Activated CD4-positive, alpha-beta memory T cell treated with anti-CD3 and anti-CD28 coated beads, Interleukin-2, amount 10 ng/mL, durations not matched to agents 7 days and 5 days (primary cell): ENCODE data around the gene DMPK. TPM values are rescaled to one million over a fixed set of nuclear protein-coding genes. Genes with fewer than 3 reads are reported as not detected.
A peak's percentile ranks its signal among the peaks of the same experiment; 100 is the strongest.

ENCODE experiments used
- CTCF ChIA-PET: fragments of 350-600 bp; sonication (Branson Sonifier 250); formaldehyde crosslinking; loops from one replicate; lab custom pipeline; 2021; ENCODE audit warnings: antibody characterized with exemption, inconsistent platforms; lab: Charles Lee
- POLR2A ChIA-PET: fragments of 350-600 bp; sonication (Branson Sonifier 250); formaldehyde crosslinking; loops from one replicate; lab custom pipeline; 2021; ENCODE audit warnings: antibody characterized with exemption; lab: Charles Lee
- DNase-seq: peaks from one replicate; pipeline ENCODE4 v3.0.0-alpha.2; 2020
- H3K27ac Mint-ChIP-seq: one replicate; pipeline ENCODE4 v1.8.0; 2021; ENCODE audit warnings: mild to moderate bottlenecking, mixed read lengths
- H3K27me3 Mint-ChIP-seq: one replicate; pipeline ENCODE4 v1.8.0; 2021; ENCODE audit warnings: mixed read lengths
- H3K36me3 Mint-ChIP-seq: one replicate; pipeline ENCODE4 v1.8.0; 2021; ENCODE audit warnings: low read depth, mixed read lengths
- H3K4me1 Mint-ChIP-seq: one replicate; pipeline ENCODE4 v1.8.0; 2021; ENCODE audit warnings: mixed read lengths
- H3K4me3 Mint-ChIP-seq: one replicate; pipeline ENCODE4 v1.8.0; 2021; ENCODE audit warnings: mild to moderate bottlenecking, mixed read lengths
- H3K9me3 Mint-ChIP-seq: one replicate; pipeline ENCODE4 v1.8.0; 2021; ENCODE audit warnings: mixed read lengths
- total RNA-seq, 2 experiments: library from RNA; stranded (reverse); gene quantifications; one replicate each; pipeline ENCODE4 v1.2.3, GENCODE V29; 2021

DMPK gene
- total RNA-seq, 2 experiments from 2014 or later, result 29.5 to 32.5 TPM

GRCh38 chr19:45780448-45781213 is 1.7 kb downstream of the DMPK start:
- peaks cover 20% of the 10 kb centered on the region for H3K4me1 Mint-ChIP-seq
- H3K9me3 Mint-ChIP-seq, result no peaks in the 10 kb centered on the region
- peaks cover 22% of the 10 kb centered on the region for H3K36me3 Mint-ChIP-seq
- H3K27me3 Mint-ChIP-seq, result peaks cover 8% of the 10 kb centered on the region
- CTCF ChIA-PET, result interaction anchor here (1.8 kb wide), 1 partner anchor 11 kb away, joined by 52 read pairs; the partner anchor contains the start of gene SIX5
- POLR2A ChIA-PET, result interaction anchor here (0.5 to 0.7 kb wide), 2 partner anchors 8 to 28 kb away, joined by 3 read pairs; no protein-coding TSS in a partner anchor
- H3K4me3 Mint-ChIP-seq, result no peak overlapping the region
- no peak for DNase-seq
- no peak overlapping the region for H3K27ac Mint-ChIP-seq

DNA sequence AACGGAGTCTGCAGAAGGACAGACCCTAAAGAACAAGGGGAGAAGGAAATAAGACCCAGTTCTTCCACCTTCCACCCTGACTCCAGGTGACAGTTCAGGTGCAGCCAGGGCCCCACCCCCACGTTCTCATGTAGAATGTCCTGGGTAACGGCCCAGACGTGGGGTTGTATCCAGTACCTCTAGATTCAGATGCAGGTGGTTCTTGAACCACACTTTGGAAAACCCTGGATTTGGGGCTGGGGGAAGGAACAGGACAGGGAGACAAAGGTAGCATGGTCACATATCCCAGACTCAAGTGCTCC is 2.2 kb downstream of the DMPK start:
- Mint-ChIP-seq H3K27me3 (peaks cover 8% of the 10 kb centered on the region), H3K4me3 (no peak overlapping the region), H3K36me3 (peaks cover 18% of the 10 kb centered on the region), H3K4me1 (peaks cover 20% of the 10 kb centered on the region), H3K27ac (no peak overlapping the region), H3K9me3 (no peaks in the 10 kb centered on the region)
- DNase-seq, result no peak
- ChIA-PET POLR2A (no interaction called here), CTCF (interaction anchor here (1.8 kb wide), 1 partner anchor 10 kb away, joined by 52 read pairs; the partner anchor contains the start of gene SIX5)

DNA sequence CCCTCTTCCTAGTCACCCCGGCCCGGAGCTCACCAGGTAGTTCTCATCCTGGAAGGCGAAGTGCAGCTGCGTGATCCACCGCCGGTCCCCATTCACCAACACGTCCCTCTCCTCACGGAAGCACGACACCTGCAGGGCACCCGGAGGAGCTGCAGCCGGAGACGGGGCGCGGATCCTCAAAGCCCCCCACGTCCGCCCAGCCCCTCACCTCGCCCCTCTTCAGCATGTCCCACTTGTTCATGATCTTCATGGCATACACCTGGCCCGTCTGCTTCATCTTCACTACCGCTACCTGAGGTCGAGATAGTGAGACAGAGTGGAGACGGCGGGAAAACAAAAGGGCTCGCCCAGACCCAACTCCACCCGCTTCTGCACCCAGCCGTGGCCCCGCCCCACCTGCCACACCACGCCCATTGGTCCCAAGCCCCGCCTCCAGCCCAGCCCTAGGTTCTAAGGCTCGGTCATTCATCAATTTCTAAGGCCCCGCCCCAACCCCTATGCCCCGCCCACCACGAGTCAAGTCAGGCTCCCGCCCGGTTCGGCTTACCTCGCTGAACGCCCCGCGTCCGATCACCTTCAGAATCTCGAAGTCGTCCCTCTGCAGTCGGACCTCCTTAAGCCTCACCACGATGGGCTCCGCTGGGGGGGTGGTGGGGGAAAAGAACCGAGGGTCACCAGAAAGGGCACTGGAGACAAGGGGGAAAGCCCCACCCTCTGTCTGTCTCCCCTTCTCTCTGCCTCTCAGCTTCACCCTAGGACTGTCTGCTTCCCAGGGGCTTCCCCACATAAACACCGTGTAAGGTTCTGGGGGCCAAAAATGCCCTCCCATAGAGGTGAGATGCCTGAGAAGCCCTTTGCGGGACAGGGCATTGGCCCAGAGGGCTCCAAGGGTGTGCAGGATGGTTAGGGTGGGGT is 2.8 kb downstream of the DMPK start:
- CTCF ChIA-PET, result interaction anchor here (0.9 to 1.8 kb wide), 6 partner anchors 10 to 123 kb away, joined by 3 to 52 read pairs (median 8); partner anchors contain the start of genes DMWD, MYPOP, SIX5 and SYMPK
- H3K27me3 Mint-ChIP-seq, result peaks cover 8% of the 10 kb centered on the region
- H3K36me3 Mint-ChIP-seq, result peaks cover 18% of the 10 kb centered on the region
- peak overlapping the region; percentile 33 for H3K27ac Mint-ChIP-seq
- H3K4me3 Mint-ChIP-seq, result peak overlapping the region; percentile 67
- POLR2A ChIA-PET, result interaction anchor here (0.8 to 1.5 kb wide), 4 partner anchors 9 to 48 kb away, joined by 3 to 9 read pairs (median 6); partner anchors contain the start of genes FBXO46 and SIX5
- no peaks in the 10 kb centered on the region for H3K9me3 Mint-ChIP-seq
- peaks cover 20% of the 10 kb centered on the region for H3K4me1 Mint-ChIP-seq
- DNase-seq, result peak; percentile 95

DNA sequence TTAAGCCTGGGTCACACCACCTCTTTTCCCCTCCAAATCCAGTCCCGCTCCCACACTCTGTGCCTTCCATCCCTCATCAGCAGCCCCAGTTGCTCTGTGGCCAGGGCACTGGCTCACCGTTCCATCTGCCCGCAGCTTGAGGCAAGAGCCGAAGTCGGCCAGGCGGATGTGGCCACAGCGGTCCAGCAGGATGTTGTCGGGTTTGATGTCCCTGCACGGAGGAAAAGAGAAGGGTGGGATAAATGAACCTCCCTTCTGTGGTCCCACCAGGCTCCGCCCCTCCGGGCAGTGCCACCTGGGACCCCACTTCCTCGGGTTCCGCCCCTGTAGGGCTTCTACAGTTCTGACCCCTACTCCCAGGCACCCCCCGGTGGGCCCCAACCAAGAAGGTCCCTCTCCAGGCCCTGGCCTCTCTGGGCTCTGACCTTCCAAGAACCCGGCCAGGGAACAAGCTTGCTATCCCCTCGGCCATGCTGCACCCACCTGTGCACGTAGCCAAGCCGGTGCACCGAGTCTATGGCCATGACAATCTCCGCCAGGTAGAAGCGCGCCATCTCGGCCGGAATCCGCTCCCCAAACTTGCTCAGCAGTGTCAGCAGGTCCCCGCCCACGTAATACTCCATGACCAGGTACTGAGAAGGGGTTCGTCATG is 4.2 kb downstream of the DMPK start:
- no peak overlapping the region for H3K27ac Mint-ChIP-seq
- no peak overlapping the region for H3K4me3 Mint-ChIP-seq
- H3K9me3 Mint-ChIP-seq, result no peaks in the 10 kb centered on the region
- peaks cover 12% of the 10 kb centered on the region for H3K36me3 Mint-ChIP-seq
- no peak for DNase-seq
- CTCF ChIA-PET, result interaction anchor here (1.4 kb wide), 1 partner anchor 14 kb away, joined by 16 read pairs; the partner anchor contains the start of gene DMWD
- POLR2A ChIA-PET, result interaction anchor here (1.5 kb wide), 1 partner anchor 8 kb away, joined by 9 read pairs; no protein-coding TSS in a partner anchor
- peaks cover 20% of the 10 kb centered on the region for H3K4me1 Mint-ChIP-seq
- peaks cover 8% of the 10 kb centered on the region for H3K27me3 Mint-ChIP-seq

DNA sequence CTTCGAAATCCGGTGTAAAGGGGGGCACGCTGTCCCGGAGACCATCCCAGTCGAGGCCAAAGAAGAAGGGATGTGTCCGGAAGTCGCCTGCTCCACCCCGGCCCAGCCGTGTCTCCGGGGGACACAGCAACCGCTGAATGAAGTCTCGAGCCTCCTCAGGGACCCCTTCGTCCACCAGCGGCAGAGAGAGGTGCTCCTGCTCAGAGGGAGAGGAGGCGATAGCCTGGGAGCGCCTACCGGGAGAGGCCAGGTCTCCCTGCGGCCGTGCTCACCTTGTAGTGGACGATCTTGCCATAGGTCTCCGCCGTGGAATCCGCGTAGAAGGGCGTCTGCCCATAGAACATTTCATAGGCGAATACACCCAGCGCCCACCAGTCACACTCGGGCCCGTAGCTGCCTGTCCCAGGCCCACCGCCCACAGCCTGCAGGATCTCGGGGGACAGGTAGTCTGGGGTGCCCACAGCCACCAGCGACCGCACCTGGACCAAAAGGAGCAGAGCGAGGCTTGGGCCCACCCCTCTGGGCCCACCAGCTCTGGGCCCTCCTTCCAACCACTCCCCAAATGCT is 4.8 kb downstream of the DMPK start:
- no peak overlapping the region for H3K4me3 Mint-ChIP-seq
- peaks cover 8% of the 10 kb centered on the region for H3K27me3 Mint-ChIP-seq
- peaks cover 20% of the 10 kb centered on the region for H3K4me1 Mint-ChIP-seq
- H3K36me3 Mint-ChIP-seq, result peaks cover 12% of the 10 kb centered on the region
- no peak overlapping the region for H3K27ac Mint-ChIP-seq
- POLR2A ChIA-PET, result no interaction called here
- no peak for DNase-seq
- CTCF ChIA-PET, result no interaction called here
- H3K9me3 Mint-ChIP-seq, result no peaks in the 10 kb centered on the region

GRCh38 chr19:45774765-45775164 is 7.5 kb downstream of the DMPK start:
- Mint-ChIP-seq H3K4me3 (no peak overlapping the region), H3K4me1 (peaks cover 25% of the 10 kb centered on the region), H3K36me3 (peaks cover 18% of the 10 kb centered on the region), H3K9me3 (no peaks in the 10 kb centered on the region), H3K27ac (no peak overlapping the region), H3K27me3 (no peaks in the 10 kb centered on the region)
- no peak for DNase-seq
- POLR2A ChIA-PET, result interaction anchor here (1.2 kb wide), 1 partner anchor 18 kb away, joined by 3 read pairs; the partner anchor contains the start of gene DMWD
- CTCF ChIA-PET, result interaction anchor here (7.4 kb wide), 1 partner anchor 24 kb away, joined by 212 read pairs; no protein-coding TSS in a partner anchor

- ChIA-PET POLR2A (interaction anchor here (0.8 to 1.6 kb wide), 7 partner anchors 8 to 112 kb away, joined by 3 to 5 read pairs (median 3); partner anchors contain the start of genes DMWD and IRF2BP1), CTCF (interaction anchor here (7.4 kb wide), 1 partner anchor 25 kb away, joined by 212 read pairs; no protein-coding TSS in a partner anchor)
- Mint-ChIP-seq H3K4me1 (peaks cover 17% of the 10 kb centered on the region), H3K27ac (no peak overlapping the region), H3K9me3 (no peaks in the 10 kb centered on the region), H3K36me3 (peaks cover 16% of the 10 kb centered on the region), H3K27me3 (peaks cover 2% of the 10 kb centered on the region), H3K4me3 (no peak overlapping the region)
- DNase-seq, result no peak
These were observed 8.9 kb downstream of the DMPK start for GRCh38 chr19:45773384-45773783.

DNA sequence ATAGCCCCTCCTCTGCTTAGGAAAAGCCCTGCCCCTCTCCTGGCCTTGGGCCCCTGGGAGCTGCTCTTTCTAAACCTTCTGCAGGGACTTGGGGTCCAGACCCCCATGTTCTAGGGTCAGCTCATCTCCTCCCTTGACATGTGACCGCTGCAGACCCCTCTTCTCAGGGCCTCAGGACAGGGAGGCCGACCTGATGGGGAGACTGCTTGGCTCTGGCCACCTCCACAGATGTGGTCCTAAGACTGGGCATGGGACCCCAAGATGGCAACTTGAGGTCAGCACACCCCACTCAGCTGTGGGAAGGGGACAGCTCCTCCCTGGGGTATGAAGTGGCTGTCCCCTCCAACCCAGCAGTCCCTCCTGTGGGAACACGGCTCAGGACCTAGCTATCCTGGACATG is 9.4 kb downstream of the DMPK start:
- H3K27ac Mint-ChIP-seq, result no peak overlapping the region
- peaks cover 5% of the 10 kb centered on the region for H3K27me3 Mint-ChIP-seq
- DNase-seq, result no peak
- ChIA-PET CTCF (interaction anchor here (7.4 kb wide), 1 partner anchor 26 kb away, joined by 212 read pairs; no protein-coding TSS in a partner anchor), POLR2A (interaction anchor here (0.8 to 1.6 kb wide), 6 partner anchors 8 to 113 kb away, joined by 3 to 5 read pairs (median 3); partner anchors contain the start of gene IRF2BP1)
- no peaks in the 10 kb centered on the region for H3K9me3 Mint-ChIP-seq
- H3K4me1 Mint-ChIP-seq, result peaks cover 15% of the 10 kb centered on the region
- peaks cover 16% of the 10 kb centered on the region for H3K36me3 Mint-ChIP-seq
- no peak overlapping the region for H3K4me3 Mint-ChIP-seq

- DNase-seq, result no peak
- peaks cover 12% of the 10 kb centered on the region for H3K36me3 Mint-ChIP-seq
- no peak overlapping the region for H3K4me3 Mint-ChIP-seq
- POLR2A ChIA-PET, result interaction anchor here (0.9 to 1.6 kb wide), 5 partner anchors 9 to 27 kb away, joined by 3 to 5 read pairs (median 3); no protein-coding TSS in a partner anchor
- H3K27ac Mint-ChIP-seq, result no peak overlapping the region
- no peaks in the 10 kb centered on the region for H3K9me3 Mint-ChIP-seq
- CTCF ChIA-PET, result interaction anchor here (0.6 to 7.4 kb wide), 3 partner anchors 20 to 45 kb away, joined by 3 to 212 read pairs (median 26); partner anchors contain the start of gene DMWD
- peaks cover 8% of the 10 kb centered on the region for H3K27me3 Mint-ChIP-seq
- peaks cover 16% of the 10 kb centered on the region for H3K4me1 Mint-ChIP-seq
These were observed 10.0 kb downstream of the DMPK start for GRCh38 chr19:45772130-45772840.

DNA sequence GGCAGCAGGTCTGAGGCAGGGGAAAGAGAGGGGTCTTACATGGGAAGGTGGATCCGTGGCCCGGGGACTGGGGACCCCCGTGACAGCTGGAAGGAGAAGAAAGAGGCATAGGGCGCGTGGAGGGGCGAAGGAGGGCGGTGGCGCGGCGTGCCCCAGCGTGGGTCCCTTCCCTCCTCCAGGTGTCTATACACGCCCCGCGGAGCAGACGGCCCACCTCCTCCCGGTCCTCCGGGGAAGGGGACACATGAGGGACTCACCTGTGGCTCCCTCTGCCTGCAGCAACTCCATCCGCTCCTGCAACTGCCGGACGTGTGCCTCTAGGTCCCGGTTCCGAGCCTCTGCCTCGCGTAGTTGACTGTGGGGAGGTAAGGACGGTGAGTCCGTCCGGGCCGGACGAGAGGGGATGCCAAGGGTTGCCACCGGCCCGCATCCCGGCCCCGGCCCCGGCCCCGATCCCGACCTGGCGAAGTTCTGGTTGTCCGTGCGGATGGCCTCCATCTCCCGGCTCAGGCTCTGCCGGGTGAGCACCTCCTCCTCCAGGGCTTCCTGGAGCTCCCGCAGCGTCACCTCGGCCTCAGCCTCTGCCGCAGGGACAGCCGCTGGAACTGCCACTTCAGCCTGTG is 10.9 kb downstream of the DMPK start:
- Mint-ChIP-seq H3K27me3 (peaks cover 11% of the 10 kb centered on the region), H3K4me1 (peaks cover 18% of the 10 kb centered on the region), H3K27ac (no peak overlapping the region), H3K36me3 (peaks cover 5% of the 10 kb centered on the region), H3K9me3 (no peaks in the 10 kb centered on the region), H3K4me3 (peak overlapping the region; percentile 7)
- DNase-seq, result no peak
- CTCF ChIA-PET, result interaction anchor here (0.6 to 7.4 kb wide), 11 partner anchors 8 to 114 kb away, joined by 3 to 212 read pairs (median 16); partner anchors contain the start of genes DMWD, FBXO46, MEIOSIN and RSPH6A
- POLR2A ChIA-PET, result interaction anchor here (1.1 to 3.6 kb wide), 4 partner anchors 8 to 78 kb away, joined by 3 to 32 read pairs (median 7); partner anchors contain the start of genes DMWD and QPCTL
